Caco-2 (cell line): ENCODE measurements around the gene PTPN22. TPM values are rescaled to one million over a fixed set of nuclear protein-coding genes. Genes with fewer than 3 reads are reported as not detected.

ENCODE experiments used
- BruUV-seq: library from RNA; stranded (reverse); fragments of 400-500 nt; replicated peaks from 2 replicates; lab custom pipeline; 2021; lab: Mats Ljungman, UMichigan
- CTCF ChIA-PET: fragments of 300-600 bp; sonication (Branson Sonifier 250); formaldehyde crosslinking; loops from one replicate; lab custom pipeline; 2022; ENCODE audit warnings: antibody characterized with exemption; lab: Charles Lee
- POLR2A ChIA-PET: fragments of 300-600 bp; sonication (Branson Sonifier 250); formaldehyde crosslinking; loops from one replicate; lab custom pipeline; 2022; ENCODE audit warnings: antibody characterized with exemption; lab: Charles Lee
- DNase-seq, 2 experiments: peaks; one replicate each; pipeline versions ENCODE4 v3.0.0 to v3.0.0-alpha.2; 2020 to 2022
- H3K27me3 ChIP-seq: replicated peaks from 2 replicates; pipeline ENCODE4 v1.6.0; 2011; ENCODE audit warnings: low read length; ENCODE audit not compliant: control insufficient read depth, insufficient read depth
- H3K36me3 ChIP-seq: 2 replicates; pipeline ENCODE4 v1.5.1; 2011; ENCODE audit warnings: low read length; ENCODE audit not compliant: control insufficient read depth, insufficient read depth
- H3K4me1 ChIP-seq: fragments of 250-450 bp; sonication (Bioruptor Pico); 2 replicates; pipeline ENCODE4 v1.5.1; 2020; ENCODE audit warnings: mild to moderate bottlenecking
- H3K4me3 ChIP-seq: 2 replicates; pipeline ENCODE4 v1.5.1; 2011; ENCODE audit warnings: low read depth, mild to moderate bottlenecking, control low read depth, low read length
- H3K9me3 ChIP-seq: fragments of 250-450 bp; sonication (Bioruptor Pico); 2 replicates; pipeline ENCODE4 v1.5.1; 2020; ENCODE audit warnings: mild to moderate bottlenecking, moderate library complexity
- H3K27ac Mint-ChIP-seq: one replicate; pipeline ENCODE4 v1.8.0; 2022; ENCODE audit warnings: mixed read lengths; ENCODE audit not compliant: unreplicated experiment
- H3K27me3 Mint-ChIP-seq: one replicate; pipeline ENCODE4 v1.8.0; 2022; ENCODE audit warnings: mixed read lengths; ENCODE audit not compliant: insufficient read depth, unreplicated experiment
- H3K36me3 Mint-ChIP-seq: one replicate; pipeline ENCODE4 v1.8.0; 2022; ENCODE audit warnings: mild to moderate bottlenecking, mixed read lengths; ENCODE audit not compliant: insufficient read depth, unreplicated experiment
- H3K4me1 Mint-ChIP-seq: one replicate; pipeline ENCODE4 v1.8.0; 2022; ENCODE audit warnings: low read depth, mixed read lengths; ENCODE audit not compliant: unreplicated experiment
- H3K4me3 Mint-ChIP-seq: one replicate; pipeline ENCODE4 v1.8.0; 2022; ENCODE audit warnings: mild to moderate bottlenecking, moderate library complexity, mixed read lengths; ENCODE audit not compliant: unreplicated experiment
- H3K9me3 Mint-ChIP-seq: one replicate; pipeline ENCODE4 v1.8.0; 2022; ENCODE audit warnings: mixed read lengths; ENCODE audit not compliant: unreplicated experiment
- intact Hi-C: fragments of 100-400 bp; cut with micrococcal nuclease; formaldehyde crosslinking; loops from one replicate; pipeline ENCODE4 v1.10.0; 2022; ENCODE audit not compliant: unreplicated experiment
- total RNA-seq: library from RNA; stranded (reverse); gene quantifications from 2 replicates; pipeline ENCODE4 v1.2.3, GENCODE V29; 2022
- TF ChIP-seq, protein P1 (sequence below), 2 experiments: fragments of 200-600 bp in 1 of 2; IDR thresholded peaks; 1 replicate in 1 of 2; 2 replicates in 1 of 2; pipeline versions ENCODE4 v1.5.1 to v1.8.0; 2011 to 2022; ENCODE audit warnings: antibody characterized with exemption in 1 of 2, control low read depth in 1 of 2, inconsistent platforms in 1 of 2, low read depth in 1 of 2, low read length in 1 of 2, mild to moderate bottlenecking in 1 of 2, moderate library complexity in 1 of 2; ENCODE audit not compliant: insufficient read depth in 1 of 2, severe bottlenecking in 1 of 2, unreplicated experiment in 1 of 2

The PTPN22 gene
- total RNA-seq, 1 experiment from 2014 or later, result not detected

DNA sequence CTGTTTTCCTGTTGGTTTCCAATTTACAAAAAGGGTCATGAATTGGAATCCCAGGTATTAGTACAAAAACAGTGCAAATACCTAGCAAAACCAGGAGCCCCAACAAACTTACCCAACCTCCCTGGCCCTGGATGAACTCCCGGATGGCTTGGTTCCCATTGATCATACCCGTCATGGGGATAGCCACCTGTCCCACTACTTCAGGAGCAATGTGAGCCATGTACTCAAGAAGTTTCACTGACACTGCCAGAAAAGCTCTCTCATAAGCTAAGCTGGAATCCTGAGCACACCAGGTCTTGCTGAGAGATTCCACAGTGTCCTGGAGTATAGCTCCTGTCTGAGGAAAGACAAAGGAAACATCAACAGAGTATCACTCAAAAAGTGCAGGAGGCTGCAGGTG, 10.1 kb upstream of the PTPN22 start:
- ChIA-PET POLR2A (no interaction called here), CTCF (no interaction called here)
- no peak overlapping the region for H3K4me3 Mint-ChIP-seq
- Histone ChIP-seq H3K36me3 (no peaks in the 10 kb centered on the region), H3K9me3 (no peaks in the 10 kb centered on the region), H3K4me1 (no peaks in the 10 kb centered on the region), H3K27me3 (no peaks in the 10 kb centered on the region), H3K4me3 (no peak overlapping the region)
- BruUV-seq, result no TSS peak
- no peaks in the 10 kb centered on the region for H3K27me3 Mint-ChIP-seq
- H3K36me3 Mint-ChIP-seq, result no peaks in the 10 kb centered on the region
- H3K27ac Mint-ChIP-seq, result no peak overlapping the region
- TF ChIP-seq, protein P1, sequence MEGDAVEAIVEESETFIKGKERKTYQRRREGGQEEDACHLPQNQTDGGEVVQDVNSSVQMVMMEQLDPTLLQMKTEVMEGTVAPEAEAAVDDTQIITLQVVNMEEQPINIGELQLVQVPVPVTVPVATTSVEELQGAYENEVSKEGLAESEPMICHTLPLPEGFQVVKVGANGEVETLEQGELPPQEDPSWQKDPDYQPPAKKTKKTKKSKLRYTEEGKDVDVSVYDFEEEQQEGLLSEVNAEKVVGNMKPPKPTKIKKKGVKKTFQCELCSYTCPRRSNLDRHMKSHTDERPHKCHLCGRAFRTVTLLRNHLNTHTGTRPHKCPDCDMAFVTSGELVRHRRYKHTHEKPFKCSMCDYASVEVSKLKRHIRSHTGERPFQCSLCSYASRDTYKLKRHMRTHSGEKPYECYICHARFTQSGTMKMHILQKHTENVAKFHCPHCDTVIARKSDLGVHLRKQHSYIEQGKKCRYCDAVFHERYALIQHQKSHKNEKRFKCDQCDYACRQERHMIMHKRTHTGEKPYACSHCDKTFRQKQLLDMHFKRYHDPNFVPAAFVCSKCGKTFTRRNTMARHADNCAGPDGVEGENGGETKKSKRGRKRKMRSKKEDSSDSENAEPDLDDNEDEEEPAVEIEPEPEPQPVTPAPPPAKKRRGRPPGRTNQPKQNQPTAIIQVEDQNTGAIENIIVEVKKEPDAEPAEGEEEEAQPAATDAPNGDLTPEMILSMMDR (IDR thresholded peaks at IDR 0.05; ENCODE audit: insufficient read depth in 1 of 2, low read depth in 1 of 2, low read length in 1 of 2, severe bottlenecking in 1 of 2, unreplicated experiment in 1 of 2), result no peak
- intact Hi-C loops, result no loop called here
- no peaks in the 10 kb centered on the region for H3K9me3 Mint-ChIP-seq
- H3K4me1 Mint-ChIP-seq, result no peaks in the 10 kb centered on the region
- no peak for DNase-seq

DNA sequence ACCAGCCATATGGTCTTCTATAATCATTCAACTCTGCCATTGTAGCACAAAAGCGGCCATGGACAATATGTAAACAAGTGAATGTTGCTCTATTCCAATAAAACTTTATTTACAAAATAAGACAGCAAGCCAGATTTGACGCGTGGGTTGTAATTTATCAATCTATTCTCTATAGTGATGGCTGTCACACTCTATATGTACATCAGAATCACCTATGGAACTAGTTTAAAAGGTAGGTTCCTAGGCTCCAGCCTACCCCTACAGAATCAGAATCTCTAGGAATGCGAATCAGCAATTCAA, 8.2 kb upstream of the PTPN22 start:
- no peak overlapping the region for H3K4me3 Mint-ChIP-seq
- no peak for DNase-seq
- Histone ChIP-seq H3K9me3 (no peaks in the 10 kb centered on the region), H3K4me1 (no peaks in the 10 kb centered on the region), H3K36me3 (no peaks in the 10 kb centered on the region), H3K27me3 (no peaks in the 10 kb centered on the region), H3K4me3 (no peak overlapping the region)
- ChIA-PET POLR2A (no interaction called here), CTCF (interaction anchor here (0.6 kb wide), 1 partner anchor 1581 kb away, joined by 3 read pairs; no protein-coding TSS in a partner anchor)
- BruUV-seq, result no TSS peak
- TF ChIP-seq, protein P1 (IDR thresholded peaks at IDR 0.05; ENCODE audit: insufficient read depth in 1 of 2, low read depth in 1 of 2, low read length in 1 of 2, severe bottlenecking in 1 of 2, unreplicated experiment in 1 of 2), result no peak
- H3K9me3 Mint-ChIP-seq, result no peaks in the 10 kb centered on the region
- no peaks in the 10 kb centered on the region for H3K4me1 Mint-ChIP-seq
- H3K27me3 Mint-ChIP-seq, result no peaks in the 10 kb centered on the region
- no peak overlapping the region for H3K27ac Mint-ChIP-seq
- intact Hi-C loops, result no loop called here
- no peaks in the 10 kb centered on the region for H3K36me3 Mint-ChIP-seq

DNA sequence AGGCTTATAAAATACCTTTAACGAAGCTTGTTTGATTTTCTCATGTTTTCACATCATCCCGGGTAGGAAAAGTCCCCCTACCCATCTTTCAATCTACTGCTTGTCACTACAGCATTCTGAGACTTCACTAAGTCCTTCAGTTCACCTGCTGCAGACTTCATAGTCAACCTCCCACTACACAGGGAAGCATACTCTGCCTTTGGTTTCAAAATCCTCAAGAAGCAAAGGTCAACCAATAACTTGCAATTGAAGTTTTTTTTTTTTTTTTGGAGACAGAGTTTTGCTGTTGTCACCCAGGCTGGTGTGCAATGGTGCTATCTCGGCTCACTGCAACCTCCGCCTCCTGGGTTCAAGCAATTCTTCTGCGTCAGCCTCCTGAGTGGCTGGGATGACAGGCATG, 4.7 kb upstream of the PTPN22 start:
- no peaks in the 10 kb centered on the region for H3K4me1 Mint-ChIP-seq
- ChIA-PET POLR2A (no interaction called here), CTCF (no interaction called here)
- H3K9me3 Mint-ChIP-seq, result no peaks in the 10 kb centered on the region
- Histone ChIP-seq H3K4me3 (no peak overlapping the region), H3K27me3 (no peaks in the 10 kb centered on the region), H3K36me3 (no peaks in the 10 kb centered on the region), H3K9me3 (no peaks in the 10 kb centered on the region), H3K4me1 (no peaks in the 10 kb centered on the region)
- H3K27me3 Mint-ChIP-seq, result no peaks in the 10 kb centered on the region
- H3K36me3 Mint-ChIP-seq, result no peaks in the 10 kb centered on the region
- BruUV-seq, result no TSS peak
- H3K4me3 Mint-ChIP-seq, result no peak overlapping the region
- TF ChIP-seq, protein P1 (IDR thresholded peaks at IDR 0.05; ENCODE audit: insufficient read depth in 1 of 2, low read depth in 1 of 2, low read length in 1 of 2, severe bottlenecking in 1 of 2, unreplicated experiment in 1 of 2), result no peak
- H3K27ac Mint-ChIP-seq, result no peak overlapping the region
- intact Hi-C loops, result no loop called here
- DNase-seq, result no peak
